Neural progenitor cell (in vitro differentiated cells): ENCODE measurements around the gene NDOR1. TPM values are rescaled to one million over a fixed set of nuclear protein-coding genes. Genes with fewer than 3 reads are reported as not detected.

Experiments
- DNase-seq: peaks from one replicate; pipeline ENCODE4 v3.0.0-alpha.2; 2016; ENCODE audit warnings: low spot score
- H2AFZ ChIP-seq: fragments of 200-600 bp; sonication (generic); replicated peaks from 2 replicates; pipeline ENCODE4 v1.6.1; 2016; ENCODE audit warnings: antibody characterized with exemption
- H3F3A ChIP-seq: fragments of 200-600 bp; sonication (generic); 2 replicates; pipeline ENCODE4 v1.6.1; 2016; ENCODE audit warnings: antibody characterized with exemption, low read depth
- H3K27ac ChIP-seq: fragments of 200-600 bp; sonication (generic); 2 replicates; pipeline ENCODE4 v1.5.1; 2016; ENCODE audit warnings: mild to moderate bottlenecking
- H3K27me3 ChIP-seq: fragments of 200-600 bp; sonication (generic); 2 replicates; pipeline ENCODE4 v1.6.1; 2016; ENCODE audit warnings: mild to moderate bottlenecking, moderate library complexity
- H3K36me3 ChIP-seq: fragments of 200-600 bp; sonication (generic); 2 replicates; pipeline ENCODE4 v1.5.1; 2016
- H3K4me1 ChIP-seq: fragments of 200-600 bp; sonication (generic); 2 replicates; pipeline ENCODE4 v1.6.1; 2016; ENCODE audit warnings: mixed run types
- H3K4me2 ChIP-seq: fragments of 200-600 bp; sonication (generic); 2 replicates; pipeline ENCODE4 v1.6.1; 2016
- H3K4me3 ChIP-seq: fragments of 200-600 bp; sonication (generic); 2 replicates; pipeline ENCODE4 v1.5.1; 2016
- H3K79me2 ChIP-seq: fragments of 200-600 bp; sonication (generic); 2 replicates; pipeline ENCODE4 v1.6.1; 2016; ENCODE audit warnings: low read depth
- H3K9ac ChIP-seq: fragments of 200-600 bp; sonication (generic); 2 replicates; pipeline ENCODE4 v1.6.1; 2016
- H3K9me3 ChIP-seq: fragments of 200-600 bp; sonication (generic); 2 replicates; pipeline ENCODE4 v1.5.1; 2016; ENCODE audit warnings: low read depth
- H4K20me1 ChIP-seq: fragments of 200-600 bp; sonication (generic); 2 replicates; pipeline ENCODE4 v1.6.1; 2016; ENCODE audit warnings: low read depth
- H3K27ac Mint-ChIP-seq: 3 replicates; pipeline ENCODE4 v1.8.0; 2021; ENCODE audit warnings: mixed read lengths
- H3K27me3 Mint-ChIP-seq: 2 replicates; pipeline ENCODE4 v1.8.0; 2022; ENCODE audit warnings: low read depth, mild to moderate bottlenecking, inconsistent platforms, moderate library complexity, mixed read lengths; ENCODE audit not compliant: insufficient read depth
- H3K36me3 Mint-ChIP-seq: 3 replicates; pipeline ENCODE4 v1.8.0; 2021; ENCODE audit warnings: mixed read lengths
- H3K4me1 Mint-ChIP-seq: 3 replicates; pipeline ENCODE4 v1.8.0; 2021; ENCODE audit warnings: mixed read lengths
- H3K4me3 Mint-ChIP-seq: 3 replicates; pipeline ENCODE4 v1.8.0; 2021; ENCODE audit warnings: mild to moderate bottlenecking, moderate library complexity, mixed read lengths
- H3K9me3 Mint-ChIP-seq: 3 replicates; pipeline ENCODE4 v1.8.0; 2020; ENCODE audit warnings: mixed read lengths
- CTCF ChIP-seq: fragments of 200-600 bp; sonication (generic); IDR thresholded peaks from 2 replicates; pipeline ENCODE4 v1.5.1; 2017; ENCODE audit warnings: antibody characterized with exemption, mild to moderate bottlenecking
- EZH2 ChIP-seq: fragments of 200-600 bp; sonication (generic); IDR thresholded peaks from 2 replicates; pipeline ENCODE4 v1.6.1; 2017; ENCODE audit warnings: antibody characterized with exemption, mild to moderate bottlenecking, moderate library complexity
- EZH2phosphoT487 ChIP-seq: fragments of 200-600 bp; sonication (generic); IDR thresholded peaks from 2 replicates; pipeline ENCODE4 v1.6.1; 2017; ENCODE audit warnings: antibody characterized with exemption
- total RNA-seq: library from RNA; depleted of rRNA; stranded (reverse); fragments of >200 nt; gene quantifications from 2 replicates; pipeline ENCODE4 v1.2.3, GENCODE V29; 2015; ENCODE audit warnings: low replicate concordance

Gene NDOR1
- total RNA-seq, 1 donor from 2014 or later, result 5.1 TPM

GRCh38 chr9:137244486-137245449 is 39.3 kb downstream of the NDOR1 start:
- peaks cover 41% of the 10 kb centered on the region for H3F3A ChIP-seq
- H3K4me3 ChIP-seq, result no peak overlapping the region
- peaks cover 37% of the 10 kb centered on the region for H3K4me1 Mint-ChIP-seq
- peak overlapping the region; percentile 38 for H3K4me3 Mint-ChIP-seq
- H3K36me3 Mint-ChIP-seq, result peaks cover 14% of the 10 kb centered on the region
- DNase-seq, result peak; percentile 31
- TF ChIP-seq EZH2 (no peak), CTCF (peak; percentile 6)
- H3K27me3 Mint-ChIP-seq, result no peaks in the 10 kb centered on the region
- H3K36me3 ChIP-seq, result no peaks in the 10 kb centered on the region
- peaks cover 24% of the 10 kb centered on the region for H3K79me2 ChIP-seq
- peaks cover 7% of the 10 kb centered on the region for H3K4me1 ChIP-seq
- H2AFZ ChIP-seq, result no peak overlapping the region
- H3K9me3 Mint-ChIP-seq, result no peaks in the 10 kb centered on the region
- H3K27me3 ChIP-seq, result no peaks in the 10 kb centered on the region
- H3K4me2 ChIP-seq, result no peak overlapping the region
- no peaks in the 10 kb centered on the region for H3K9me3 ChIP-seq
- H3K27ac ChIP-seq, result no peak overlapping the region
- no peak overlapping the region for H3K9ac ChIP-seq
- H3K27ac Mint-ChIP-seq, result no peak overlapping the region
- H4K20me1 ChIP-seq, result peaks cover 31% of the 10 kb centered on the region

DNA sequence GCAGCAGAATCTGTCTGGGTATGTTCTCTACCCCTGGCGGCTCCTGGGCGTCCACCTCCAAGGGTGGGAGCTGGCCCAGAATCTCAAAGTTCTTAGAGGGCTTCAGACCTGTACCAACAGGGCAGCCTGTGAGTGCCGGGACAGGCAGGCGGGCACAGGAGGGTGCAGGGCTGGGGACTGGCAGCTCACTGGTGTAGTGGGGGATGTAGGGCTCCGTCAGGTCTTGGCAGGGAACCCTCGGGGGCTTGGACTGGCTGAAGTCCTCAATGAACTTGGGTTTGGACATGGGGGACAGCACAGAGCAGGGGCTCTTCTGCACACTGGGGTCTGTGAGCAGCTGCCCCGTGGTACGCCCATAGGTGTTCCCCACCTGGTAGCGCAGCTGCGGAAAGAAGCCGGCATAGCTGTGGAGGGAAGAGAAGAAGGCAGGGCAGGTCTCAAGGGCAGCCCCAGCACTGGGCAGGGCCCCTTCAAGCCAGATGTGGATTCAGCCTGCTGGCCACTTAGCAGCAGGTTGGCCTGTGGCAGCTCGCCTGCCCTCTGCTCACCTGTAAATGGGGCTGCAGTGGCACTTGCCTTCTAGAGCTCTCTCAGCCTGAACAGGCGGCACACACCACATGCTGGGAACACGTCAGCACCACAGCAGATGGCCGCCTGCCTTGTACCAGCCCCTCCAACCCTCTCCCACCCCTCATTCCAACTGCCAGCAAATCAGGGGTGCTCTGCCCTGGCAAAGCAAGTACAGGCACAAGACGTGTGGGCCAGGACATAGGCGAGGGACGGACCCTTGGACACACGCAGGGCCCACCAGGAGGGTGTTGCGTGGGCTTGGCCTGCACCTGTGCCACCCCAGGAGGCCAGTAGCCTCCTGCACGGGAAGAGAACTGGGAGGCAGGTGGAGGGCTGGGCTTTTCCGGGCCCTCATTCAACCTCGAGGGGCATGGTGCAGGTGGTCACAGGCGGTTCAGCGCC is 40.2 kb downstream of the NDOR1 start:
- no peaks in the 10 kb centered on the region for H3K36me3 ChIP-seq
- no peaks in the 10 kb centered on the region for H3K9me3 Mint-ChIP-seq
- peaks cover 21% of the 10 kb centered on the region for H3K79me2 ChIP-seq
- TF ChIP-seq EZH2phosphoT487 (no peak), CTCF (no peak)
- H3K4me3 Mint-ChIP-seq, result no peak overlapping the region
- peaks cover 7% of the 10 kb centered on the region for H3K4me1 ChIP-seq
- no peak for DNase-seq
- H3K36me3 Mint-ChIP-seq, result peaks cover 14% of the 10 kb centered on the region
- H3K4me3 ChIP-seq, result no peak overlapping the region
- H3K27me3 Mint-ChIP-seq, result no peaks in the 10 kb centered on the region
- peaks cover 40% of the 10 kb centered on the region for H3K4me1 Mint-ChIP-seq
- H3K27me3 ChIP-seq, result no peaks in the 10 kb centered on the region
- H3K9ac ChIP-seq, result no peak overlapping the region
- H3K27ac Mint-ChIP-seq, result no peak overlapping the region
- no peak overlapping the region for H3K4me2 ChIP-seq
- no peak overlapping the region for H3K27ac ChIP-seq
- no peaks in the 10 kb centered on the region for H3K9me3 ChIP-seq
- no peak overlapping the region for H2AFZ ChIP-seq
- H4K20me1 ChIP-seq, result peaks cover 31% of the 10 kb centered on the region
- peaks cover 33% of the 10 kb centered on the region for H3F3A ChIP-seq

DNA sequence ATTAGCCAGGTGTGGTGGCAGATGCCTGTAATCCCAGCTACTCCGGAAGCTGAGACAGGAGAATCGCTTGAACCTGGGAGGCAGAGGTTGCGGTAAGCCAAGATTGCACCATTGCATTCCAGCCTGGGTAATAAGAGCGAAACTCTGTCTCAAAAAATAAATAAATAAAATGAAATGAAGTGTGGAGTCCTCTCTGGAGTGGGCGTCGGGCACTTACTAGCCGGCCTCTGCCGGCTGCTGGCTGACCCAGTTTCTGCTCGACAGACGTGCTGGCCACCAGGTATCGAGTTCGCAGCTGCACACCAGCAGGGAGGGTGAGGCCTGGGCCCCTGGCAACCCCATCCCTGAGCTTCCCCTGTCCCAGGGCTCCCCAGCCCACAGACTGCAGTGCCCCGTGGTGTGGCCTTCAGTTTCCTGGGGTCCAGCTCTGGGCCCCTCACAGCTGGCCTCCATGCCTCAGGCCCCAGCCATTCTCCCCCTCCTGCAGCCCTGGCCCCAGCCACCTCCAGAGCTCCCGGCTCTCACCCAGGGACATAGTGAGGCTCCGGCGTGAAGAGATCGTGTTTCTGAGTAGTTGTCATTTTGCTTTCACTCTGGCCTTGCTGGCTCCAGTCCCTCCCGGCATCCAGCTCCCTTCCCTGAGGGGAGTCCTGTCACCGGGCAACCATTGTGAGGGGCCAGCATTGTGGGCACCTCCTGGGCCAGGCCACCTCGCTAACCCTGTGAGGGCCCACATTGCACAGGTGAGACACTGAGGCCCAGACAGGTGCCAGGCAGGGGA is 41.8 kb downstream of the NDOR1 start:
- DNase-seq, result no peak
- H3K79me2 ChIP-seq, result peaks cover 12% of the 10 kb centered on the region
- peaks cover 15% of the 10 kb centered on the region for H3K4me1 ChIP-seq
- Mint-ChIP-seq H3K4me1 (peaks cover 40% of the 10 kb centered on the region), H3K27me3 (no peaks in the 10 kb centered on the region), H3K27ac (peak overlapping the region; percentile 29), H3K9me3 (no peaks in the 10 kb centered on the region), H3K4me3 (no peak overlapping the region), H3K36me3 (peaks cover 9% of the 10 kb centered on the region)
- no peaks in the 10 kb centered on the region for H3K36me3 ChIP-seq
- TF ChIP-seq CTCF (no peak), EZH2phosphoT487 (no peak), EZH2 (no peak)
- no peak overlapping the region for H2AFZ ChIP-seq
- peaks cover 22% of the 10 kb centered on the region for H4K20me1 ChIP-seq
- H3K9me3 ChIP-seq, result no peaks in the 10 kb centered on the region
- no peak overlapping the region for H3K4me2 ChIP-seq
- peaks cover 25% of the 10 kb centered on the region for H3F3A ChIP-seq
- H3K4me3 ChIP-seq, result no peak overlapping the region
- no peak overlapping the region for H3K9ac ChIP-seq
- no peaks in the 10 kb centered on the region for H3K27me3 ChIP-seq
- no peak overlapping the region for H3K27ac ChIP-seq
